Loucy (cell line): ENCODE results near the gene AKT1.
"Not testable (repeated sequence)": the region's sequence is repeated elsewhere in the genome, so short reads cannot be mapped to it uniquely, and the experiment has no call there.

Experiments
- H2AFZ ChIP-seq: fragments of 200-600 bp; sonication (generic); 2 replicates; pipeline ENCODE4 v1.6.0; 2016; ENCODE audit warnings: antibody characterized with exemption, mild to moderate bottlenecking, low read length, moderate library complexity
- H3F3A ChIP-seq: fragments of 200-600 bp; 2 replicates; pipeline ENCODE4 v1.6.0; 2016; ENCODE audit warnings: antibody characterized with exemption, low read depth, mild to moderate bottlenecking
- H3K27me3 ChIP-seq: fragments of 200-600 bp; sonication (generic); 2 replicates; pipeline ENCODE4 v1.6.1; 2014; ENCODE audit warnings: low read length, mild to moderate bottlenecking; ENCODE audit not compliant: insufficient read depth, poor library complexity, severe bottlenecking
- H3K36me3 ChIP-seq: fragments of 200-600 bp; sonication (generic); 2 replicates; pipeline ENCODE4 v1.6.1; 2016; ENCODE audit warnings: low read length; ENCODE audit not compliant: insufficient read depth
- H3K4me1 ChIP-seq: fragments of 200-600 bp; sonication (generic); 2 replicates; pipeline ENCODE4 v1.5.1; 2014; ENCODE audit warnings: low read length, mild to moderate bottlenecking; ENCODE audit not compliant: insufficient read depth, poor library complexity, severe bottlenecking
- H3K4me2 ChIP-seq: fragments of 200-600 bp; sonication (generic); 2 replicates; pipeline ENCODE4 v1.6.0; 2014; ENCODE audit warnings: antibody characterized with exemption, low read length, low read depth, mild to moderate bottlenecking; ENCODE audit not compliant: poor library complexity, severe bottlenecking
- H3K4me3 ChIP-seq: fragments of 200-600 bp; sonication (generic); 2 replicates; pipeline ENCODE4 v1.5.1; 2014; ENCODE audit warnings: low read length, mild to moderate bottlenecking, mixed read lengths; ENCODE audit not compliant: poor library complexity, severe bottlenecking
- H3K79me2 ChIP-seq: fragments of 200-600 bp; sonication (generic); 2 replicates; pipeline ENCODE4 v1.6.1; 2014; ENCODE audit warnings: low read length; ENCODE audit not compliant: insufficient read depth
- H3K9ac ChIP-seq: fragments of 200-600 bp; sonication (generic); 2 replicates; pipeline ENCODE4 v1.6.0; 2014; ENCODE audit warnings: mild to moderate bottlenecking, low read depth, low read length, moderate library complexity; ENCODE audit not compliant: poor library complexity, severe bottlenecking
- H3K9me2 ChIP-seq: fragments of 200-600 bp; sonication (generic); replicated peaks from 2 replicates; pipeline ENCODE4 v1.6.1; 2016; ENCODE audit warnings: low read depth, low read length, mixed read lengths
- H3K9me3 ChIP-seq: fragments of 200-600 bp; sonication (generic); 2 replicates; pipeline ENCODE4 v1.6.1; 2014; ENCODE audit warnings: mild to moderate bottlenecking, antibody characterized with exemption, low read length, low read depth; ENCODE audit not compliant: insufficient read depth
- H4K20me1 ChIP-seq: fragments of 200-600 bp; sonication (generic); 2 replicates; pipeline ENCODE4 v1.6.0; 2014; ENCODE audit warnings: antibody characterized with exemption, low read length, mild to moderate bottlenecking; ENCODE audit not compliant: insufficient read depth, poor library complexity, severe bottlenecking
- CTCF ChIP-seq: fragments of 200-600 bp; sonication (generic); conservative IDR thresholded peaks from 2 replicates; pipeline ENCODE4 v1.5.1; 2014; ENCODE audit warnings: mild to moderate bottlenecking, antibody characterized with exemption, low read length
- EZH2phosphoT487 ChIP-seq: fragments of 200-600 bp; IDR thresholded peaks from 2 replicates; pipeline ENCODE4 v1.6.1; 2018; ENCODE audit warnings: antibody characterized with exemption, mild to moderate bottlenecking, moderate library complexity, borderline replicate concordance

Gene AKT1

GRCh38 chr14:104816616-104816884 is 21.0 kb upstream of the AKT1 start:
- TF ChIP-seq EZH2phosphoT487: no peak
- TF ChIP-seq CTCF: no peak
- Histone ChIP-seq H3K36me3 (no peaks in the 10 kb centered on the region), H3K9me2 (no peaks in the 10 kb centered on the region), H3K27me3 (no peaks in the 10 kb centered on the region), H3K9ac (peak overlapping the region; percentile 94), H4K20me1 (peaks cover 4% of the 10 kb centered on the region), H3F3A (no peaks in the 10 kb centered on the region), H3K4me2 (peak overlapping the region; percentile 96), H3K79me2 (peaks cover 38% of the 10 kb centered on the region), H3K4me3 (peak overlapping the region; percentile 95), H2AFZ (peak overlapping the region; percentile 80), H3K4me1 (peaks cover 27% of the 10 kb centered on the region), H3K9me3 (no peaks in the 10 kb centered on the region)

DNA sequence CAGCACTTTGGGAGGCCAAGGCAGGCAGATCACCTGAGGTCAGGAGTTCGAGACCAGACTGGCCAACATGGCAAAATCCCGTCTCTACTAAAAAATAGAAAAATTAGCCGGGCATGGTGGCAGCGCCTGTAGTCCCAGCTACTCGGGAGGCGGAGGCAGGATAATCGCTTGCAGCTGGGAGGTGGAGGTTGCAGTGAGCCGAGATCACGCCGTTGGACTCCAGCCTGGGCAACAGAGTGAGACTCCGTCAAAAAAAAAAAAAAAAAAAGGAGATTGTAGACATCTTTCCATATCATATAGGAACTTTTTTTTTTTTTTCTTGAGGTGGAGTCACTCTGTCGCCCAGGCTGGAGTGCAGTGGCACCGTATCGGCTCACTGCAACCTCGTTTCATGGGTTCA is 19.2 kb upstream of the AKT1 start:
- H3K9me3 ChIP-seq, H3K9me2 ChIP-seq, H3K36me3 ChIP-seq, H4K20me1 ChIP-seq, H2AFZ ChIP-seq, H3F3A ChIP-seq, H3K27me3 ChIP-seq: not testable (repeated sequence)
- Histone ChIP-seq H3K79me2 (peaks cover 38% of the 10 kb centered on the region), H3K4me3 (peak overlapping the region; percentile 95), H3K9ac (peak overlapping the region; percentile 94), H3K4me1 (peaks cover 27% of the 10 kb centered on the region), H3K4me2 (peak overlapping the region; percentile 83)

GRCh38 chr14:104813286-104813685 is 17.7 kb upstream of the AKT1 start:
- Histone ChIP-seq H3F3A (no peaks in the 10 kb centered on the region), H3K9ac (no peak overlapping the region), H3K9me2 (no peaks in the 10 kb centered on the region), H2AFZ (no peak overlapping the region), H3K4me1 (peaks cover 27% of the 10 kb centered on the region), H3K4me2 (no peak overlapping the region), H3K36me3 (no peaks in the 10 kb centered on the region), H3K79me2 (peaks cover 38% of the 10 kb centered on the region), H3K4me3 (no peak overlapping the region), H3K27me3 (no peaks in the 10 kb centered on the region), H3K9me3 (no peaks in the 10 kb centered on the region), H4K20me1 (peaks cover 4% of the 10 kb centered on the region)
- TF ChIP-seq EZH2phosphoT487 (no peak), CTCF (no peak)

GRCh38 chr14:104810316-104810715 is 14.8 kb upstream of the AKT1 start:
- Histone ChIP-seq H3K9ac (no peak overlapping the region), H3K9me3 (no peaks in the 10 kb centered on the region)

More at GRCh38 chr14:104810316-104810715, 14.8 kb upstream of the AKT1 start:
- Histone ChIP-seq H4K20me1 (no peaks in the 10 kb centered on the region), H3K4me3 (no peak overlapping the region), H3K27me3 (no peaks in the 10 kb centered on the region), H2AFZ (no peak overlapping the region), H3K36me3 (no peaks in the 10 kb centered on the region), H3K4me1 (peaks cover 13% of the 10 kb centered on the region), H3K9me2 (no peaks in the 10 kb centered on the region), H3K4me2 (no peak overlapping the region), H3F3A (no peaks in the 10 kb centered on the region), H3K79me2 (peaks cover 17% of the 10 kb centered on the region)
- TF ChIP-seq CTCF (no peak), EZH2phosphoT487 (no peak)
